Hepatocyte (in vitro differentiated cells): ENCODE data around the gene NAT10. TPM values are rescaled to one million over a fixed set of nuclear protein-coding genes. Genes with fewer than 3 reads are reported as not detected.

Source experiments
- DNase-seq: peaks from one replicate; pipeline ENCODE4 v3.0.0-alpha.2; 2016; ENCODE audit warnings: low spot score
- H2AFZ ChIP-seq: fragments of 200-600 bp; sonication (generic); 2 replicates; pipeline ENCODE4 v1.6.0; 2016; ENCODE audit warnings: antibody characterized with exemption, mild to moderate bottlenecking
- H3K27ac ChIP-seq: fragments of 200-600 bp; sonication (generic); 2 replicates; pipeline ENCODE4 v1.5.1; 2016; ENCODE audit warnings: mild to moderate bottlenecking
- H3K27me3 ChIP-seq: fragments of 200-600 bp; sonication (generic); 2 replicates; pipeline ENCODE4 v1.6.1; 2016
- H3K36me3 ChIP-seq: fragments of 200-600 bp; sonication (generic); replicated peaks from 2 replicates; pipeline ENCODE4 v1.5.1; 2016; ENCODE audit warnings: low read depth; ENCODE audit not compliant: insufficient read depth
- H3K4me1 ChIP-seq: fragments of 200-600 bp; sonication (generic); 2 replicates; pipeline ENCODE4 v1.5.1; 2016; ENCODE audit warnings: mild to moderate bottlenecking, moderate library complexity; ENCODE audit not compliant: insufficient read depth
- H3K4me2 ChIP-seq: fragments of 200-600 bp; sonication (generic); 2 replicates; pipeline ENCODE4 v1.6.0; 2016
- H3K4me3 ChIP-seq: fragments of 200-600 bp; sonication (generic); 2 replicates; pipeline ENCODE4 v1.5.1; 2016; ENCODE audit warnings: mild to moderate bottlenecking
- H3K79me2 ChIP-seq: fragments of 200-600 bp; sonication (generic); 2 replicates; pipeline ENCODE4 v1.6.0; 2017; ENCODE audit warnings: mild to moderate bottlenecking
- H3K9me2 ChIP-seq: fragments of 200-600 bp; sonication (generic); replicated peaks from 2 replicates; pipeline ENCODE4 v1.6.0; 2017; ENCODE audit warnings: mild to moderate bottlenecking; ENCODE audit not compliant: insufficient read depth
- H3K9me3 ChIP-seq: fragments of 200-600 bp; sonication (generic); 2 replicates; pipeline ENCODE4 v1.5.1; 2016; ENCODE audit warnings: low read depth, mild to moderate bottlenecking
- H4K20me1 ChIP-seq: fragments of 200-600 bp; sonication (generic); 2 replicates; pipeline ENCODE4 v1.6.0; 2016; ENCODE audit warnings: mild to moderate bottlenecking; ENCODE audit not compliant: insufficient read depth, poor library complexity, severe bottlenecking
- EZH2 ChIP-seq: fragments of 200-600 bp; sonication (generic); IDR thresholded peaks from 2 replicates; pipeline ENCODE4 v1.6.1; 2016; ENCODE audit warnings: antibody characterized with exemption, mild to moderate bottlenecking, borderline replicate concordance
- EZH2phosphoT487 ChIP-seq: fragments of 200-600 bp; sonication (generic); IDR thresholded peaks from one replicate; pipeline ENCODE4 v1.6.1; 2018; ENCODE audit warnings: antibody characterized with exemption, mild to moderate bottlenecking, low read depth, moderate library complexity; ENCODE audit not compliant: unreplicated experiment, severe bottlenecking
- WGBS: methylation state at CpG from one replicate; pipeline ENCODE4 v1.1.6; 2016; ENCODE audit warnings: low lambda C conversion rate; ENCODE audit errors: missing lambda C conversion rate; 5-methylcytosine and 5-hydroxymethylcytosine counted together
- polyA plus RNA-seq: library from polyadenylated mRNA; unstranded; fragments of >200 nt; fragmentation: Nextera tagmentation; extraction: Ambion mirVana; gene quantifications from 2 replicates; pipeline ENCODE4 v1.2.1, GENCODE V29; 2016
- total RNA-seq: library from RNA; depleted of rRNA; stranded (reverse); fragments of >200 nt; gene quantifications from 2 replicates; pipeline ENCODE4 v1.2.3, GENCODE V29; 2014
- TF ChIP-seq, protein P1 (sequence below): fragments of 200-600 bp; sonication (generic); IDR thresholded peaks from 2 replicates; pipeline ENCODE4 v1.5.1; 2016; ENCODE audit warnings: antibody characterized with exemption, mild to moderate bottlenecking; ENCODE audit not compliant: poor library complexity

NAT10 gene
- total and polyA plus RNA-seq, 2 experiments from 2014 or later: 18.3 to 20.5 TPM

GRCh38 chr11:34151916-34152845, 46.8 kb downstream of the NAT10 start:
- H4K20me1 ChIP-seq: no peaks in the 10 kb centered on the region
- H3K36me3 ChIP-seq: no peaks in the 10 kb centered on the region
- H3K9me2 ChIP-seq: no peaks in the 10 kb centered on the region
- H3K4me1 ChIP-seq: peaks cover 11% of the 10 kb centered on the region
- H3K27me3 ChIP-seq: no peaks in the 10 kb centered on the region
- no peak overlapping the region for H3K4me2 ChIP-seq
- H3K9me3 ChIP-seq: no peaks in the 10 kb centered on the region
- H2AFZ ChIP-seq: no peak overlapping the region
- H3K4me3 ChIP-seq: no peak overlapping the region
- H3K79me2 ChIP-seq: no peaks in the 10 kb centered on the region
- TF ChIP-seq EZH2phosphoT487 (no peak), EZH2 (no peak)
- TF ChIP-seq, protein P1, sequence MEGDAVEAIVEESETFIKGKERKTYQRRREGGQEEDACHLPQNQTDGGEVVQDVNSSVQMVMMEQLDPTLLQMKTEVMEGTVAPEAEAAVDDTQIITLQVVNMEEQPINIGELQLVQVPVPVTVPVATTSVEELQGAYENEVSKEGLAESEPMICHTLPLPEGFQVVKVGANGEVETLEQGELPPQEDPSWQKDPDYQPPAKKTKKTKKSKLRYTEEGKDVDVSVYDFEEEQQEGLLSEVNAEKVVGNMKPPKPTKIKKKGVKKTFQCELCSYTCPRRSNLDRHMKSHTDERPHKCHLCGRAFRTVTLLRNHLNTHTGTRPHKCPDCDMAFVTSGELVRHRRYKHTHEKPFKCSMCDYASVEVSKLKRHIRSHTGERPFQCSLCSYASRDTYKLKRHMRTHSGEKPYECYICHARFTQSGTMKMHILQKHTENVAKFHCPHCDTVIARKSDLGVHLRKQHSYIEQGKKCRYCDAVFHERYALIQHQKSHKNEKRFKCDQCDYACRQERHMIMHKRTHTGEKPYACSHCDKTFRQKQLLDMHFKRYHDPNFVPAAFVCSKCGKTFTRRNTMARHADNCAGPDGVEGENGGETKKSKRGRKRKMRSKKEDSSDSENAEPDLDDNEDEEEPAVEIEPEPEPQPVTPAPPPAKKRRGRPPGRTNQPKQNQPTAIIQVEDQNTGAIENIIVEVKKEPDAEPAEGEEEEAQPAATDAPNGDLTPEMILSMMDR: no peak
- WGBS: 90% methylated on average over 18 of the region's 18 CpGs
- no peak overlapping the region for H3K27ac ChIP-seq
- no peak for DNase-seq

DNA sequence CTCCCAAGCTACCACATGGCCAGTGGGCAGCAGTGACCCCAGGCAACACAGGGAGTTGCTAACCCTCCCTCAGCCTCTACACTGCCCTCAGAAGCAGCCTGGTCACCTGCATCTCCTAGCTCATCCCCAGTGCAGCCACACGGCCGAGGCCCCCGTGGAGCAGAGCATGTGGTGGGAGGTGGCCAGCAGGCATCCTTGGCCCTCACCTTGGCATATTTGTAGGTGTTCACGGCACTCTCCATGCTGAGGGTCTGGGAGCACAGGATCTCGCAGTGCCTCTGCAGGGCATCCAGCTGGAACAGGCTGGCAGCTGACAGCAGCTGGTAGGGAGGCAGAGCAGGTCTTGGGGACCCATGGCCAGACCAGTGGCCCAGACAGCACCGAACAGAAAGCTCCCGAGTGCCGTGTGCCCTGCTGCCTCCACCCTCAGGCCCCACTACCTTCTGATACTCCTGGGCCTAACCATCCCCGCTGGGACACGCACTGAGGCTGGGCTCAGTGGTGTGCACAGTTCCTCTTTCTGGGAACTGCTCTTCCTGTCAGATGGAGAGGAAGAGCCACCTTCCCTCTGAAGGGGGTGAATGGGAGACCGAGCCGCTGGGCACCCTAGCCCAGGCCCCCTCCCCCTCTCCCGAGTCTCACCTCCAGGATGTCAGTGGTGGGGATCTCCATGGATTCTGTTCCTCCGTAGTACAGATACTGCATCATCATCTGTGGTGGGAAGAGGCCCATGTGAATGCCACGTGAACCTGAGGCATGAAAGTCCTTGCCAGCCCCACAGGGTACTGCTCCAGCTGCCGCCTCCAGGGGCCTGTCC, 48.8 kb downstream of the NAT10 start:
- Histone ChIP-seq H3K4me3 (no peak overlapping the region), H3K79me2 (no peaks in the 10 kb centered on the region), H3K9me3 (no peaks in the 10 kb centered on the region), H3K4me1 (peaks cover 11% of the 10 kb centered on the region), H3K9me2 (no peaks in the 10 kb centered on the region), H3K36me3 (no peaks in the 10 kb centered on the region), H3K27ac (peak overlapping the region; percentile 31), H3K4me2 (no peak overlapping the region), H3K27me3 (no peaks in the 10 kb centered on the region), H4K20me1 (no peaks in the 10 kb centered on the region), H2AFZ (no peak overlapping the region)
- no peak for DNase-seq
- TF ChIP-seq, protein P1: no peak
- WGBS: 94% methylated on average over 16 of the region's 16 CpGs

DNA sequence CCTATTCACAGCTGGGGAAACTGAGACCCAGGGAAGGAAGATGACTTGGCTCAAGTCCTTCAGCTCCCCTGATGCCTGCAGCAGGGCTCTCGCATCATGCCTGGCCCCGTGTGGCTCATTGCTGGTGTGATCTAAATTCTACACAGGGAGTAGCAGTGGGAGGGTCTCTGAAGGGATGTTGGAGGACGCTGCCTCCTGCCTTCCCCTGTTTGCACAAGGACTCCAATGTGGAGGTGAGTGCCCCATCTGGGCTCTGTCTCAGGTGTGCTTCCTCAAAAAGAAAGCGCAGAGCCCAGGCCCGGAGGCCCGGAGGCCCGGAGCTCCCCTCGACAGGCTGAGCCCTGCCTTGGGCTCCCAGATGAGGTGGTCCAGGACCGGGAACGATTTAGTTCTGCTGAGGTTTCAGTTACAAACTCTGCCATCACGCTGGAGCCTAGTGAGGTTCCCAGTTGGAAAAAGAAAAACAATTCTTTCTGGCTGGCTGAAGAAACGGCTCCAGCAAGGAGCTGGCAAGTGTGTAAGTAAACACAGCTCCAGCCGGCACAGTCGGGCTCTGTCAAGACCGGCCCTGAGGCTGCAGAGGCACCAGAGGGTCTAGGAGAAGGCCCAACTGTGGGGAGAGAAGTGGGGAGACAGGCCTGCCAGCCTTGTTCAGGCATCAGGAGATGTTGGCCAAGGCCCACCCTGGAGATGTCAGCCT, 49.8 kb downstream of the NAT10 start:
- no peaks in the 10 kb centered on the region for H3K36me3 ChIP-seq

More for the DNA sequence above, 49.8 kb downstream of the NAT10 start:
- no peaks in the 10 kb centered on the region for H3K9me3 ChIP-seq
- H3K27me3 ChIP-seq: no peaks in the 10 kb centered on the region
- no peak overlapping the region for H2AFZ ChIP-seq
- TF ChIP-seq EZH2phosphoT487 (no peak), EZH2 (no peak)
- TF ChIP-seq, protein P1: no peak
- peaks cover 8% of the 10 kb centered on the region for H3K4me1 ChIP-seq
- DNase-seq: no peak
- H3K4me2 ChIP-seq: no peak overlapping the region
- no peak overlapping the region for H3K4me3 ChIP-seq
- H3K27ac ChIP-seq: peak overlapping the region; percentile 66
- no peaks in the 10 kb centered on the region for H3K9me2 ChIP-seq
- WGBS: 87% methylated on average over 15 of the region's 15 CpGs
- H4K20me1 ChIP-seq: no peaks in the 10 kb centered on the region
- no peaks in the 10 kb centered on the region for H3K79me2 ChIP-seq
